Keratinocyte (primary cell): ENCODE data around the gene TTLL5. TPM values are rescaled to one million over a fixed set of nuclear protein-coding genes. Genes with fewer than 3 reads are reported as not detected.
A peak's percentile ranks its signal among the peaks of the same experiment; 100 is the strongest.

Experiments
- DNase-seq: peaks from one replicate; pipeline ENCODE4 v3.0.0-alpha.2; 2011; ENCODE audit warnings: low read depth, missing footprints, low spot score
- FAIRE-seq: peaks from 2 replicates; lab custom pipeline; 2011; peaks lifted over from hg19 to GRCh38; lab: Jason Lieb, UNC
- H2AFZ ChIP-seq: 2 replicates; pipeline ENCODE4 v1.6.0; 2012; ENCODE audit warnings: low read length, control low read depth, inconsistent platforms; ENCODE audit not compliant: control insufficient read depth
- H3K27ac ChIP-seq: 2 replicates; pipeline ENCODE4 v1.5.1; 2011; ENCODE audit warnings: low read length; ENCODE audit not compliant: control insufficient read depth, insufficient read depth
- H3K27me3 ChIP-seq: 3 replicates; pipeline ENCODE4 v1.6.0; 2011; ENCODE audit warnings: low read length; ENCODE audit not compliant: control insufficient read depth, insufficient read depth; ENCODE audit errors: extremely low read depth
- H3K36me3 ChIP-seq, 2 experiments: 2 replicates in 1 of 2; 3 replicates in 1 of 2; pipeline ENCODE4 v1.5.1; 2011; ENCODE audit warnings: low read length in 2 of 2, mild to moderate bottlenecking in 1 of 2; ENCODE audit not compliant: control insufficient read depth in 2 of 2, insufficient read depth in 2 of 2; ENCODE audit errors: extremely low read depth in 1 of 2
- H3K4me1 ChIP-seq: 3 replicates; pipeline ENCODE4 v1.5.1; 2011; ENCODE audit warnings: low read length; ENCODE audit not compliant: control insufficient read depth, insufficient read depth; ENCODE audit errors: extremely low read depth
- H3K4me2 ChIP-seq: 3 replicates; pipeline ENCODE4 v1.6.0; 2011; ENCODE audit warnings: low read depth, low read length; ENCODE audit not compliant: control insufficient read depth, insufficient read depth; ENCODE audit errors: extremely low read depth
- H3K4me3 ChIP-seq, 3 experiments: fragments of 200-600 bp in 1 of 3; sonication (generic) in 1 of 3; 2 replicates in 2 of 3; 3 replicates in 1 of 3; pipeline ENCODE4 v1.5.1; 2011 to 2016; ENCODE audit warnings: low read length in 3 of 3, mild to moderate bottlenecking in 3 of 3, control low read depth in 2 of 3, inconsistent platforms in 1 of 3, low read depth in 1 of 3, mixed read lengths in 1 of 3, mixed run types in 1 of 3, moderate library complexity in 1 of 3; ENCODE audit not compliant: control insufficient read depth in 2 of 3, insufficient read depth in 2 of 3; ENCODE audit errors: extremely low read depth in 1 of 3
- H3K79me2 ChIP-seq: 2 replicates; pipeline ENCODE4 v1.6.0; 2012; ENCODE audit warnings: low read length; ENCODE audit not compliant: control insufficient read depth, insufficient read depth
- H3K9ac ChIP-seq: 3 replicates; pipeline ENCODE4 v1.6.0; 2011; ENCODE audit warnings: low read length; ENCODE audit not compliant: control insufficient read depth, insufficient read depth; ENCODE audit errors: extremely low read depth
- H3K9me1 ChIP-seq: 3 replicates; pipeline ENCODE4 v1.6.0; 2011; ENCODE audit warnings: low read length; ENCODE audit not compliant: control insufficient read depth, insufficient read depth; ENCODE audit errors: extremely low read depth
- H3K9me3 ChIP-seq: 2 replicates; pipeline ENCODE4 v1.5.1; 2012; ENCODE audit warnings: low read depth, low read length; ENCODE audit not compliant: control insufficient read depth
- H4K20me1 ChIP-seq: 3 replicates; pipeline ENCODE4 v1.6.0; 2011; ENCODE audit warnings: low read length; ENCODE audit not compliant: control insufficient read depth, insufficient read depth; ENCODE audit errors: extremely low read depth
- CTCF ChIP-seq, 3 experiments: IDR thresholded peaks in 1 of 3; conservative IDR thresholded peaks in 1 of 3; optimal IDR thresholded peaks in 1 of 3; 2 replicates in 2 of 3; 3 replicates in 1 of 3; pipeline versions ENCODE3 to v1.5.1; 2011; ENCODE audit warnings: low read length in 3 of 3, mild to moderate bottlenecking in 3 of 3, moderate library complexity in 2 of 3, control low read depth in 1 of 3, inconsistent platforms in 1 of 3; ENCODE audit not compliant: insufficient read depth in 2 of 3; ENCODE audit errors: extremely low read depth in 1 of 3
- EZH2 ChIP-seq: IDR thresholded peaks from one replicate; pipeline ENCODE4 v1.6.1; 2012; ENCODE audit warnings: inconsistent platforms, mild to moderate bottlenecking, low read length, moderate library complexity
- dilution Hi-C: fragments of 300-500 bp; cut with MboI; formaldehyde crosslinking; loops from one replicate; pipeline ENCODE4 v1.7.0; 2020; ENCODE audit warnings: low sequenced_read_pairs; ENCODE audit not compliant: extremely low pct_ligation_motif_present
- polyA plus RNA-seq, 5 experiments: library from polyadenylated mRNA; depleted of rRNA in 3 of 5; stranded (reverse) in 3 of 5; stranded (forward) in 1 of 5; unstranded in 1 of 5; fragments of >200 nt; gene quantifications; 1 replicate in 1 of 5; 2 replicates in 3 of 5; 3 replicates in 1 of 5; pipeline versions ENCODE4 v1.2.1 to v1.2.3, GENCODE V29; 2011 to 2012; ENCODE audit warnings: missing spikeins in 2 of 5, low read depth in 1 of 5, low replicate concordance in 1 of 5

The TTLL5 gene
- polyA plus RNA-seq, 1 donor (not counting 4 experiments of a cell fraction or from before 2014, with no cell fraction given), result 20.7 TPM

- Histone ChIP-seq H3K27me3 (no peaks in the 10 kb centered on the region), H3K4me1 (peaks cover under 1% of the 10 kb centered on the region), H3K36me3 (peaks cover 38 to 40% of the 10 kb centered on the region in 2 experiments), H3K9me3 (no peaks in the 10 kb centered on the region), H4K20me1 (no peaks in the 10 kb centered on the region), H2AFZ (no peak overlapping the region), H3K9me1 (no peaks in the 10 kb centered on the region), H3K4me2 (no peak overlapping the region), H3K79me2 (peaks cover 16% of the 10 kb centered on the region), H3K4me3 (no peak overlapping the region), H3K9ac (no peak overlapping the region), H3K27ac (no peak overlapping the region)
- TF ChIP-seq EZH2, result no peak
- TF ChIP-seq CTCF (optimal IDR thresholded peaks at IDR 0.05 in 1 of 3, IDR thresholded peaks at IDR 0.05 in 1 of 3, conservative IDR thresholded peaks at IDR 0.05 in 1 of 3; ENCODE audit: extremely low read depth in 1 of 3, insufficient read depth in 2 of 3, low read length in 3 of 3), result peak; percentile 96 to 99 (median 96)
- DNase-seq (peak; percentile 40), FAIRE-seq (peak; percentile 75)
- dilution Hi-C loops, result no loop called here
Measured at GRCh38 chr14:75654127-75654732, 6.8 kb upstream of the TTLL5 start.

GRCh38 chr14:75655235-75655634 lies 5.8 kb upstream of the TTLL5 start:
- Histone ChIP-seq H3K27me3 (no peaks in the 10 kb centered on the region), H3K4me1 (peaks cover 9% of the 10 kb centered on the region), H3K36me3 (peaks cover 31 to 35% of the 10 kb centered on the region in 2 experiments), H3K4me3 (no peak overlapping the region), H3K79me2 (peaks cover 26% of the 10 kb centered on the region), H3K9me1 (no peaks in the 10 kb centered on the region), H3K9ac (no peak overlapping the region), H4K20me1 (no peaks in the 10 kb centered on the region), H2AFZ (no peak overlapping the region), H3K4me2 (no peak overlapping the region), H3K27ac (no peak overlapping the region), H3K9me3 (no peaks in the 10 kb centered on the region)
- TF ChIP-seq CTCF (optimal IDR thresholded peaks at IDR 0.05 in 1 of 3, IDR thresholded peaks at IDR 0.05 in 1 of 3, conservative IDR thresholded peaks at IDR 0.05 in 1 of 3; ENCODE audit: extremely low read depth in 1 of 3, insufficient read depth in 2 of 3, low read length in 3 of 3) (no peak), EZH2 (no peak)
- dilution Hi-C loops, result no loop called here
- DNase-seq, result no peak
- no peak for FAIRE-seq
